ENCODE measurements around the gene ENTPD6.
"Not testable (repeated sequence)": the region's sequence is repeated elsewhere in the genome, so short reads cannot be mapped to it uniquely, and the experiment has no call there.

The ENTPD6 gene

DNA sequence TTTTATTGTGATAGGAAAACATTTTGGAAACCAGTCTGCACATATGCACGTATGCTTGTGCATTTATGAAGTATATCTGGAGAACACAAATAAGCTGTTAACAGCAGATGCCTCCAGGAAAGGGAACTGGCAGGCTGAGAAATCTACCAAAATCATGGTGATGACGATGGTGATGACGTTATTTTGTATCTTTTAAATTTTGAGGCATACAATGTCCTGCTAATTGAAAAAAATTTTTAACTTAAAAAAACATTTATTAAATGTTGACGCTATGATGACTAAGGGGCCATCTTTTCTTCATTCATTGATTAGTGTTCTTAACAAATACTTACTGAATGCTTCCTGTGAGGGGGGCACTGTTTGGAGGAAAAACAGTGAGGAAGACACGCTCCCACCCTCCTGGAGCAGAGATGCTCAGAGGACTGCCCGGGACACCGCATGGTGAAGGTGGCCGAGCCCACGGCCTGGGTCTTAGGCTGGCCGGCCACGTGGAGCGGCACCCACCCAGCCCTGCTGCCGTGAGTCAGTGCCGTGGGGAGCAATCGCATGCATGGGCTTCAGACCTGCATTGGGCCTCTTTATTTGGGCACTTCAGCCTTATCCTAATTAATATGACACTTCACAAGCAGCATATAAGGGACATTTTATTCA, 15.9 kb upstream of the ENTPD6 start:
- H3K4me2 ChIP-seq (ENCODE audit: low read length) = no peak overlapping the region
- H3F3A ChIP-seq (ENCODE audit: control insufficient read depth, insufficient read depth) = no peaks in the 10 kb centered on the region
- no peak for TF ChIP-seq EZH2phosphoT487 (IDR thresholded peaks at IDR 0.05; ENCODE audit: borderline replicate concordance, low read length)
- TF ChIP-seq, protein P1, sequence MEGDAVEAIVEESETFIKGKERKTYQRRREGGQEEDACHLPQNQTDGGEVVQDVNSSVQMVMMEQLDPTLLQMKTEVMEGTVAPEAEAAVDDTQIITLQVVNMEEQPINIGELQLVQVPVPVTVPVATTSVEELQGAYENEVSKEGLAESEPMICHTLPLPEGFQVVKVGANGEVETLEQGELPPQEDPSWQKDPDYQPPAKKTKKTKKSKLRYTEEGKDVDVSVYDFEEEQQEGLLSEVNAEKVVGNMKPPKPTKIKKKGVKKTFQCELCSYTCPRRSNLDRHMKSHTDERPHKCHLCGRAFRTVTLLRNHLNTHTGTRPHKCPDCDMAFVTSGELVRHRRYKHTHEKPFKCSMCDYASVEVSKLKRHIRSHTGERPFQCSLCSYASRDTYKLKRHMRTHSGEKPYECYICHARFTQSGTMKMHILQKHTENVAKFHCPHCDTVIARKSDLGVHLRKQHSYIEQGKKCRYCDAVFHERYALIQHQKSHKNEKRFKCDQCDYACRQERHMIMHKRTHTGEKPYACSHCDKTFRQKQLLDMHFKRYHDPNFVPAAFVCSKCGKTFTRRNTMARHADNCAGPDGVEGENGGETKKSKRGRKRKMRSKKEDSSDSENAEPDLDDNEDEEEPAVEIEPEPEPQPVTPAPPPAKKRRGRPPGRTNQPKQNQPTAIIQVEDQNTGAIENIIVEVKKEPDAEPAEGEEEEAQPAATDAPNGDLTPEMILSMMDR (IDR thresholded peaks at IDR 0.05; ENCODE audit: low read depth, low read length, poor library complexity, severe bottlenecking) = no peak

DNA sequence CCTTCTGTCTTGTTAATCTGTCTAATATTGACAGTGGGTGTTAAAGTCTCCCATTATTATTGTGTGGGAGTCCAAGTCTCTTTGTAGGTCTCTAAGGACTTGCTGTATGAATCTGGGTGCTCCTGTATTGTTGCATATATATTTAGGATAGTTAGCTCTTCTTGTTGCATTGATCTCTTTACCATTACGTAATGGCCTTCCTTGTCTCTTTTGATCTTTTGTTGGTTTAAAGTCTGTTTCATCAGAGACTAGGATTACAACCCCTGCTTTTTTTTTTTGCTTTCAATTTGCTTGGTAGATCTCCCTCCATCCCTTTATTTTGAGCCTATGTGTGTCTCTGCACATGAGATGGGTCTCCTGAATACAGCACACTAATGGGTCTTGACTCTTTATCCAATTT, 11.1 kb upstream of the ENTPD6 start:
- H3K9me3 ChIP-seq (ENCODE audit: control insufficient read depth, insufficient read depth, low read length); H3K9me2 ChIP-seq (replicated peaks; ENCODE audit: control insufficient read depth, low read length); H3K27ac ChIP-seq (ENCODE audit: low read depth, low read length); H3K4me1 ChIP-seq (ENCODE audit: control insufficient read depth, low read length); H3K4me2 ChIP-seq (ENCODE audit: low read length); H3K4me3 ChIP-seq (ENCODE audit: low read length); H3K36me3 ChIP-seq (ENCODE audit: control insufficient read depth, low read length); H3F3A ChIP-seq (ENCODE audit: control insufficient read depth, insufficient read depth); H3K79me2 ChIP-seq (ENCODE audit: control insufficient read depth, low read length); H4K20me1 ChIP-seq (ENCODE audit: control insufficient read depth, insufficient read depth, low read depth, low read length): not testable (repeated sequence)
- peaks cover 12% of the 10 kb centered on the region for H3K27me3 ChIP-seq (ENCODE audit: control insufficient read depth, low read length)

More for the DNA sequence above, 15.9 kb upstream of the ENTPD6 start:
- Histone ChIP-seq H3K79me2 (ENCODE audit: control insufficient read depth, low read length) (no peaks in the 10 kb centered on the region), H3K4me3 (ENCODE audit: low read length) (no peak overlapping the region), H3K27ac (ENCODE audit: low read depth, low read length) (no peak overlapping the region), H3K36me3 (ENCODE audit: control insufficient read depth, low read length) (no peaks in the 10 kb centered on the region), H3K9me2 (replicated peaks; ENCODE audit: control insufficient read depth, low read length) (no peaks in the 10 kb centered on the region), H3K9me3 (ENCODE audit: control insufficient read depth, insufficient read depth, low read length) (no peaks in the 10 kb centered on the region), H3K27me3 (ENCODE audit: control insufficient read depth, low read length) (0 out of 2 replicates have a peak, but pooled peaks cover 3% of the 10 kb centered on the region), H4K20me1 (ENCODE audit: control insufficient read depth, insufficient read depth, low read depth, low read length) (no peaks in the 10 kb centered on the region), H3K4me1 (ENCODE audit: control insufficient read depth, low read length) (no peaks in the 10 kb centered on the region)

DNA sequence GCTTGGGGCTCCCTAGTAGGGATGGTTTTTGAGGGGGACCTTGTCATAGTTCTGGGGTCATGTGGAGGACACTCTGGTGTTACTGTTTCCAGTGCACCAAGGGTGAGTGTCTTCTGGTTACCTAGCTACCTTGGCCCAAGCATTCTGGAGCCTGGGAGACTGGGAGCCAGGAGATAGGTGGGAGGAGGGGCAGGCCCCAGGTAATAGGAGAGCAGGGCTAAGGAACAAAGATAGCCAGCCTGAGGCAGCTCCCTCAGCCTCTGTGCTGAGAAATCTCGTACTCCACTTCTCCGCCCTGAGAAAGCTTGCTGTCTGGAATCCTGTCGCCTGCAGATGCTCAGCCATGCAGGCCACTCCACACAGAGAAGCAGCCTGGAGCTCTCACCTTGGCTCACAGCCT, 8.3 kb upstream of the ENTPD6 start:
- H3K27ac ChIP-seq (ENCODE audit: low read depth, low read length) = no peak overlapping the region
- no peak for TF ChIP-seq EZH2phosphoT487 (IDR thresholded peaks at IDR 0.05; ENCODE audit: borderline replicate concordance, low read length)
- TF ChIP-seq, protein P1 (IDR thresholded peaks at IDR 0.05; ENCODE audit: low read depth, low read length, poor library complexity, severe bottlenecking) = no peak
- no peaks in the 10 kb centered on the region for H3K9me2 ChIP-seq (replicated peaks; ENCODE audit: control insufficient read depth, low read length)

DNA sequence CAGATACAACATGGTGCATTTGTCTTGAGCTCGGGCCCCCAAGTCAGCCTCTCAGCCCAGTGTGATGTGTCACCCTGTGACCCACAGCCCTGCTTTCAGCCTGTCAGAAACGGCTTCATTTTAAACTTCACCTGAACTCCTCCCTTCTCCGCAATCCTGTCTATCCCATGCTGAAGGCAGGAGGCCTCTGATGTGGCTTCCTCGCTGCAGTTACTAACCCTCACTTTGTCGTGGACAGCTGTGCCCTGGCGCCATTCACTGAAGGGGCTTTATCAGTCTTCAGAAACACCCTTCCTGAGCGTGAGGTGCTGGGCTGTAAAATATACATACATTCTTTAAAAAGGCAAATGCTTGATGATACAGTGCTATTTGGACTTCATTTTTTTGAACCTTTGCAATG, 7.9 kb upstream of the ENTPD6 start:
- Histone ChIP-seq H3F3A (ENCODE audit: control insufficient read depth, insufficient read depth) (no peaks in the 10 kb centered on the region), H3K4me1 (ENCODE audit: control insufficient read depth, low read length) (no peaks in the 10 kb centered on the region), H3K27ac (ENCODE audit: low read depth, low read length) (no peak overlapping the region), H3K9me3 (ENCODE audit: control insufficient read depth, insufficient read depth, low read length) (no peaks in the 10 kb centered on the region), H3K4me3 (ENCODE audit: low read length) (no peak overlapping the region), H3K36me3 (ENCODE audit: control insufficient read depth, low read length) (no peaks in the 10 kb centered on the region), H3K27me3 (ENCODE audit: control insufficient read depth, low read length) (peaks cover 33% of the 10 kb centered on the region), H3K9me2 (replicated peaks; ENCODE audit: control insufficient read depth, low read length) (no peaks in the 10 kb centered on the region), H4K20me1 (ENCODE audit: control insufficient read depth, insufficient read depth, low read depth, low read length) (no peaks in the 10 kb centered on the region), H3K79me2 (ENCODE audit: control insufficient read depth, low read length) (no peaks in the 10 kb centered on the region), H3K4me2 (ENCODE audit: low read length) (no peak overlapping the region)
- no peak for TF ChIP-seq EZH2phosphoT487 (IDR thresholded peaks at IDR 0.05; ENCODE audit: borderline replicate concordance, low read length)
- TF ChIP-seq, protein P1 (IDR thresholded peaks at IDR 0.05; ENCODE audit: low read depth, low read length, poor library complexity, severe bottlenecking) = no peak

More for the DNA sequence above, 8.3 kb upstream of the ENTPD6 start:
- Histone ChIP-seq H4K20me1 (ENCODE audit: control insufficient read depth, insufficient read depth, low read depth, low read length) (no peaks in the 10 kb centered on the region), H3K4me2 (ENCODE audit: low read length) (no peak overlapping the region), H3K4me3 (ENCODE audit: low read length) (no peak overlapping the region), H3K27me3 (ENCODE audit: control insufficient read depth, low read length) (peaks cover 32% of the 10 kb centered on the region), H3K4me1 (ENCODE audit: control insufficient read depth, low read length) (no peaks in the 10 kb centered on the region), H3F3A (ENCODE audit: control insufficient read depth, insufficient read depth) (no peaks in the 10 kb centered on the region), H3K36me3 (ENCODE audit: control insufficient read depth, low read length) (no peaks in the 10 kb centered on the region), H3K9me3 (ENCODE audit: control insufficient read depth, insufficient read depth, low read length) (no peaks in the 10 kb centered on the region), H3K79me2 (ENCODE audit: control insufficient read depth, low read length) (no peaks in the 10 kb centered on the region)

All from DOHH2 (cell line).